ENCODE data around the gene SMIM10L2A.
"Not testable (repeated sequence)": the region's sequence is repeated elsewhere in the genome, so short reads cannot be mapped to it uniquely, and the experiment has no call there.

Gene SMIM10L2A

GRCh38 chrX:135421932-135422809, at the start of gene SMIM10L2A:
Gene SMIM10L2A (plus strand): TSS chrX:135421944. CDS start chrX:135422132, 188 bp downstream.
- no peak for DNase-seq (ENCODE audit: low read depth)

GRCh38 chrX:135373357-135373756, 48.4 kb upstream of the SMIM10L2A start:
- no peak for DNase-seq (ENCODE audit: low read depth)

- no peak for DNase-seq (ENCODE audit: low read depth)
These were observed 39.5 kb upstream of the SMIM10L2A start for GRCh38 chrX:135382260-135382659.

- DNase-seq (ENCODE audit: low read depth) = no peak
These were observed 38.5 kb upstream of the SMIM10L2A start for GRCh38 chrX:135383249-135383648.

GRCh38 chrX:135384161-135384836, 37.4 kb upstream of the SMIM10L2A start:
- no peak for DNase-seq (ENCODE audit: low read depth)

- no peak for DNase-seq (ENCODE audit: low read depth)
These were observed 32.9 kb upstream of the SMIM10L2A start for GRCh38 chrX:135388841-135389240.

GRCh38 chrX:135389243-135389642, 32.5 kb upstream of the SMIM10L2A start:
- DNase-seq (ENCODE audit: low read depth) = no peak

- no peak for DNase-seq (ENCODE audit: low read depth)
These were observed 32.0 kb upstream of the SMIM10L2A start for GRCh38 chrX:135389717-135390116.

- no peak for DNase-seq (ENCODE audit: low read depth)
These were observed 30.0 kb upstream of the SMIM10L2A start for GRCh38 chrX:135391734-135392133.

- no peak for DNase-seq (ENCODE audit: low read depth)
These were observed 28.7 kb upstream of the SMIM10L2A start for GRCh38 chrX:135393051-135393450.

GRCh38 chrX:135395064-135395463, 26.7 kb upstream of the SMIM10L2A start:
- no peak for DNase-seq (ENCODE audit: low read depth)

GRCh38 chrX:135396109-135396508, 25.6 kb upstream of the SMIM10L2A start:
- DNase-seq (ENCODE audit: low read depth) = peak; percentile 3

- no peak for DNase-seq (ENCODE audit: low read depth)
These were observed 25.2 kb upstream of the SMIM10L2A start for GRCh38 chrX:135396566-135396965.

- DNase-seq (ENCODE audit: low read depth) = no peak
These were observed 24.1 kb upstream of the SMIM10L2A start for GRCh38 chrX:135397652-135398051.

- DNase-seq (ENCODE audit: low read depth) = no peak
These were observed 18.4 kb upstream of the SMIM10L2A start for GRCh38 chrX:135403374-135403773.

GRCh38 chrX:135406428-135406827, 15.3 kb upstream of the SMIM10L2A start:
- DNase-seq (ENCODE audit: low read depth) = not testable (repeated sequence)

- no peak for DNase-seq (ENCODE audit: low read depth)
These were observed 12.9 kb upstream of the SMIM10L2A start for GRCh38 chrX:135408794-135409193.

- no peak for DNase-seq (ENCODE audit: low read depth)
These were observed 10.7 kb upstream of the SMIM10L2A start for GRCh38 chrX:135410861-135411627.

GRCh38 chrX:135411893-135412292, 9.9 kb upstream of the SMIM10L2A start:
- no peak for DNase-seq (ENCODE audit: low read depth)

- DNase-seq (ENCODE audit: low read depth) = no peak
These were observed 5.2 kb upstream of the SMIM10L2A start for GRCh38 chrX:135416546-135416945.

GRCh38 chrX:135420831-135421230, 913 bp upstream of the SMIM10L2A start:
- DNase-seq (ENCODE audit: low read depth) = no peak

- no peak for DNase-seq (ENCODE audit: low read depth)
These were observed 210 bp upstream of the SMIM10L2A start for GRCh38 chrX:135421537-135421931.

- not testable (repeated sequence) for DNase-seq (ENCODE audit: low read depth)
These were observed 1.0 kb downstream of the SMIM10L2A start for GRCh38 chrX:135422810-135423168.

All from GM04503 (cell line).